Measurements from ENCODE around the gene CCDC124. TPM values are rescaled to one million over a fixed set of nuclear protein-coding genes. Genes with fewer than 3 reads are reported as not detected.

Gene CCDC124
- total and polyA plus RNA-seq, 10 of the 15 experiments (the other 5 are each of a cell fraction or from before 2014, with no cell fraction given): 3.7 to 184 (median 51.8) TPM

- no peak for TF ChIP-seq ZBTB11 (CRISPR knock-in tag; IDR thresholded peaks at IDR 0.05)
- no peak for TF ChIP-seq SREBF2 (IDR thresholded peaks at IDR 0.05; ENCODE audit: low read length)
- TF ChIP-seq BCL11A (IDR thresholded peaks at IDR 0.05; ENCODE audit: low read depth, low read length): no peak
- no peak for TF ChIP-seq NR2C1 (IDR thresholded peaks at IDR 0.05)
- TF ChIP-seq POLR2AphosphoS5 (IDR thresholded peaks at IDR 0.05; ENCODE audit: low read length): no peak
- no peak for TF ChIP-seq SP1 (IDR thresholded peaks at IDR 0.05; ENCODE audit: low read depth, low read length)
- no peak for TF ChIP-seq TCF12 (IDR thresholded peaks at IDR 0.05; ENCODE audit: low read depth, low read length)
- no peak for TF ChIP-seq CEBPB (IDR thresholded peaks at IDR 0.05; ENCODE audit: borderline replicate concordance in 1 of 2, low read depth in 2 of 2, low read length in 2 of 2)
- TF ChIP-seq FOXK2 (IDR thresholded peaks at IDR 0.05): no peak
- no peak for TF ChIP-seq ZNF687 (IDR thresholded peaks at IDR 0.05)
- TF ChIP-seq ESRRA (IDR thresholded peaks at IDR 0.05; ENCODE audit: low read length): no peak
- TF ChIP-seq ZNF217 (IDR thresholded peaks at IDR 0.05): no peak
- no peak for TF ChIP-seq ATF2 (IDR thresholded peaks at IDR 0.05; ENCODE audit: low read length)
- no peak for TF ChIP-seq SRF (IDR thresholded peaks at IDR 0.05; ENCODE audit: low read depth in 2 of 2, low read length in 2 of 2)
- peak; percentile 62; the same call in 1 of the 2 replicates for TF ChIP-seq GATAD2B (conservative IDR thresholded peaks at IDR 0.05; ENCODE audit: low read depth)
- TF ChIP-seq CTCF (IDR thresholded peaks at IDR 0.05 in 2 of 3, conservative IDR thresholded peaks at IDR 0.05 in 1 of 3; ENCODE audit: control insufficient read depth in 2 of 3, extremely low read depth in 1 of 3, insufficient read depth in 1 of 3, low read depth in 3 of 3, low read length in 3 of 3): no peak
- TF ChIP-seq SMC3 (IDR thresholded peaks at IDR 0.05; ENCODE audit: borderline replicate concordance, low read length): no peak; the same call in 1 of the 2 replicates
- TF ChIP-seq HDGF (IDR thresholded peaks at IDR 0.05): peak; percentile 59; the same call in 1 of the 2 replicates
- TF ChIP-seq NFIC (IDR thresholded peaks at IDR 0.05; ENCODE audit: low read depth, low read length): no peak
- 0 out of 2 replicates have a peak, but pooled peaks have one; percentile 55 for TF ChIP-seq LARP7 (IDR thresholded peaks at IDR 0.05)
Measured at GRCh38 chr19:17950310-17951156, 17.7 kb downstream of the CCDC124 start (continued).
